ENCODE results near the gene RUNDC1.

DNA sequence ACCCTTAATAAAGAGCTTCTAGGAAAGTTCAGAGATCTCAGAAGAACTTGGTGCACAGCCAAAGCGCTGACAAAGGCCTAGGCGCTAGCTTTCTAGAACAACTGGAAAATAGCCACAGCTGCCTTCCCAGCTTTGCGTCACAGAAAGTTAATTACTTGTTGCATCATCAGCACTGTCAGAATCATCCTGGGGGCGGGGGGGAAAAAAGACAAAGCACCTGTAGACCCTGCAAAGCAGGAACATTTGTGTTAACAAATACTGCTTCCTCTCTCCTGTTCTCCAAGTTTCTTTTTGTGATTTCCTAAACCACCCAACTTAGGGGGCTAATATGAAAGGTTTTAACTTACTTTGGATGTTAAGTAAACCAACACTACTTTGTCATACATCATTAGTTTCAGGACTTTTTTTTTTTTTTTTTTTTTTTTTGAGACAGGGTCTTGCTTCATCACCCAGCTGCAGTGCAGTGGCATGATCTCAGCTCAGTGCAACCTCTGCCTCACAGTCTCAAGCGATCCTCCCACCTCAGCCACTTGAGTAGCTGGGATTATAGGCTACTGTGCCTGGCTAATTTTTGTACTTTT is 11.3 kb upstream of the RUNDC1 start:
- TF ChIP-seq SUZ12 (IDR thresholded peaks at IDR 0.05; ENCODE audit: low read length) (no peak), RFX5 (IDR thresholded peaks at IDR 0.05; ENCODE audit: borderline replicate concordance, low read depth, low read length) (no peak), YY1 (IDR thresholded peaks at IDR 0.05; ENCODE audit: low read depth, low read length) (no peak), EP300 (IDR thresholded peaks at IDR 0.05; ENCODE audit: borderline replicate concordance in 1 of 2, low read depth in 2 of 2, low read length in 2 of 2) (no peak), POLR2AphosphoS5 (IDR thresholded peaks at IDR 0.05; ENCODE audit: low read depth, low read length) (no peak), HDAC2 (IDR thresholded peaks at IDR 0.05; ENCODE audit: borderline replicate concordance in 1 of 2, low read depth in 2 of 2, low read length in 2 of 2) (no peak), MAFK (IDR thresholded peaks at IDR 0.05; ENCODE audit: low read depth, low read length) (no peak)
- TF ChIP-seq, protein P1, sequence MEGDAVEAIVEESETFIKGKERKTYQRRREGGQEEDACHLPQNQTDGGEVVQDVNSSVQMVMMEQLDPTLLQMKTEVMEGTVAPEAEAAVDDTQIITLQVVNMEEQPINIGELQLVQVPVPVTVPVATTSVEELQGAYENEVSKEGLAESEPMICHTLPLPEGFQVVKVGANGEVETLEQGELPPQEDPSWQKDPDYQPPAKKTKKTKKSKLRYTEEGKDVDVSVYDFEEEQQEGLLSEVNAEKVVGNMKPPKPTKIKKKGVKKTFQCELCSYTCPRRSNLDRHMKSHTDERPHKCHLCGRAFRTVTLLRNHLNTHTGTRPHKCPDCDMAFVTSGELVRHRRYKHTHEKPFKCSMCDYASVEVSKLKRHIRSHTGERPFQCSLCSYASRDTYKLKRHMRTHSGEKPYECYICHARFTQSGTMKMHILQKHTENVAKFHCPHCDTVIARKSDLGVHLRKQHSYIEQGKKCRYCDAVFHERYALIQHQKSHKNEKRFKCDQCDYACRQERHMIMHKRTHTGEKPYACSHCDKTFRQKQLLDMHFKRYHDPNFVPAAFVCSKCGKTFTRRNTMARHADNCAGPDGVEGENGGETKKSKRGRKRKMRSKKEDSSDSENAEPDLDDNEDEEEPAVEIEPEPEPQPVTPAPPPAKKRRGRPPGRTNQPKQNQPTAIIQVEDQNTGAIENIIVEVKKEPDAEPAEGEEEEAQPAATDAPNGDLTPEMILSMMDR (IDR thresholded peaks at IDR 0.05; ENCODE audit: control extremely low read depth in 1 of 3, insufficient read depth in 1 of 3, low read depth in 1 of 3, low read length in 3 of 3): no peak
